Endothelial cell of umbilical vein (primary cell): ENCODE data around the gene DEPDC1. TPM values are rescaled to one million over a fixed set of nuclear protein-coding genes. Genes with fewer than 3 reads are reported as not detected.

Experiments used
- BruUV-seq: library from RNA; stranded (reverse); fragments of 400-500 nt; replicated peaks from 2 replicates; lab custom pipeline; 2021; lab: Mats Ljungman, UMichigan
- CTCF ChIA-PET: fragments of 300-600, 350-600 bp; sonication (Branson Sonifier 250); formaldehyde crosslinking; loops from one replicate; lab custom pipeline; 2021; ENCODE audit warnings: antibody characterized with exemption, inconsistent platforms; lab: Charles Lee
- POLR2A ChIA-PET: fragments of 300-600, 350-600 bp; sonication (Branson Sonifier 250); formaldehyde crosslinking; loops from one replicate; lab custom pipeline; 2021; ENCODE audit warnings: antibody characterized with exemption, inconsistent platforms; lab: Charles Lee
- DNase-seq: peaks from one replicate; pipeline ENCODE4 v3.0.0-alpha.2; 2011; ENCODE audit warnings: low read depth, low spot score
- FAIRE-seq: peaks from 2 replicates; lab custom pipeline; 2011; peaks lifted over from hg19 to GRCh38; lab: Jason Lieb, UNC
- H2AFZ ChIP-seq: 2 replicates; pipeline ENCODE4 v1.6.0; 2012; ENCODE audit warnings: low read depth, low read length, control low read depth, inconsistent platforms
- H3K27ac ChIP-seq: 2 replicates; pipeline ENCODE4 v1.5.1; 2011; ENCODE audit warnings: low read depth, mild to moderate bottlenecking, control low read depth, low read length, moderate library complexity; ENCODE audit not compliant: insufficient read depth
- H3K27me3 ChIP-seq, 2 experiments: 2 replicates each; pipeline versions ENCODE4 v1.6.0 to v1.6.1; 2011; ENCODE audit warnings: low read length in 2 of 2, mixed read lengths in 1 of 2; ENCODE audit not compliant: control insufficient read depth in 2 of 2, insufficient read depth in 2 of 2
- H3K36me3 ChIP-seq, 2 experiments: 2 replicates in 1 of 2; 3 replicates in 1 of 2; pipeline ENCODE4 v1.5.1; 2011; ENCODE audit warnings: low read length in 2 of 2, mild to moderate bottlenecking in 1 of 2, moderate library complexity in 1 of 2; ENCODE audit not compliant: control insufficient read depth in 2 of 2, insufficient read depth in 2 of 2; ENCODE audit errors: extremely low read depth in 1 of 2
- H3K4me1 ChIP-seq: 3 replicates; pipeline ENCODE4 v1.5.1; 2011; ENCODE audit warnings: mild to moderate bottlenecking, low read length; ENCODE audit not compliant: control insufficient read depth, insufficient read depth; ENCODE audit errors: extremely low read depth
- H3K4me2 ChIP-seq: 2 replicates; pipeline ENCODE4 v1.6.1; 2011; ENCODE audit warnings: low read length, control low read depth, mixed read lengths; ENCODE audit not compliant: insufficient read depth
- H3K4me3 ChIP-seq, 3 experiments: fragments of 200-600 bp in 1 of 3; sonication (generic), shearing (Covaris generic) in 1 of 3; replicated peaks in 1 of 3; 2 replicates each; pipeline ENCODE4 v1.5.1; 2011 to 2016; ENCODE audit warnings: control low read depth in 3 of 3, low read length in 3 of 3, mild to moderate bottlenecking in 2 of 3, inconsistent platforms in 1 of 3, low read depth in 1 of 3, moderate library complexity in 1 of 3; ENCODE audit not compliant: insufficient read depth in 1 of 3
- H3K79me2 ChIP-seq: 2 replicates; pipeline ENCODE4 v1.6.0; 2012; ENCODE audit warnings: low read length, inconsistent platforms; ENCODE audit not compliant: control insufficient read depth, insufficient read depth
- H3K9ac ChIP-seq: replicated peaks from 2 replicates; pipeline ENCODE3; 2011; ENCODE audit warnings: low read length, control low read depth; ENCODE audit not compliant: insufficient read depth; ENCODE audit errors: extremely low read depth
- H3K9me1 ChIP-seq: replicated peaks from 3 replicates; pipeline ENCODE4 v1.6.0; 2011; ENCODE audit warnings: mild to moderate bottlenecking, low read length; ENCODE audit not compliant: control insufficient read depth, insufficient read depth; ENCODE audit errors: extremely low read depth
- H3K9me3 ChIP-seq: replicated peaks from 2 replicates; pipeline ENCODE4 v1.5.1; 2012; ENCODE audit warnings: low read length, inconsistent platforms; ENCODE audit not compliant: control insufficient read depth, insufficient read depth
- H4K20me1 ChIP-seq: replicated peaks from 2 replicates; pipeline ENCODE3; 2011; ENCODE audit warnings: mild to moderate bottlenecking, low read length; ENCODE audit not compliant: control insufficient read depth, insufficient read depth; ENCODE audit errors: extremely low read depth
- EZH2 ChIP-seq: IDR thresholded peaks from 2 replicates; pipeline ENCODE4 v1.6.1; 2012; ENCODE audit warnings: borderline replicate concordance, low read depth, mild to moderate bottlenecking, moderate library complexity, low read length, inconsistent platforms; ENCODE audit not compliant: severe bottlenecking
- FOS ChIP-seq: IDR thresholded peaks from 2 replicates; pipeline ENCODE4 v1.6.1; 2011; ENCODE audit warnings: mild to moderate bottlenecking, low read length, moderate library complexity, borderline replicate concordance; ENCODE audit not compliant: insufficient read depth
- GATA2 ChIP-seq: IDR thresholded peaks from 2 replicates; pipeline ENCODE4 v1.7.0; 2011; ENCODE audit warnings: low read depth, mild to moderate bottlenecking, moderate library complexity, mixed read lengths, low read length; ENCODE audit not compliant: insufficient read length, insufficient read depth
- JUN ChIP-seq: IDR thresholded peaks from 2 replicates; pipeline ENCODE4 v1.6.1; 2011; ENCODE audit warnings: borderline replicate concordance, low read depth; ENCODE audit not compliant: insufficient read length, insufficient read depth
- MYC ChIP-seq: IDR thresholded peaks from one replicate; pipeline ENCODE4 v1.6.1; 2011; ENCODE audit warnings: mild to moderate bottlenecking, low read depth, low read length
- POLR2A ChIP-seq: IDR thresholded peaks from 2 replicates; pipeline ENCODE4 v1.6.1; 2012; ENCODE audit warnings: low read depth, mild to moderate bottlenecking, control low read depth, low read length
- POLR2AphosphoS5 ChIP-seq: IDR thresholded peaks from 2 replicates; pipeline ENCODE4 v1.6.1; 2012; ENCODE audit warnings: low read depth, mild to moderate bottlenecking, control low read depth, low read length, moderate library complexity; ENCODE audit not compliant: insufficient read depth
- dilution Hi-C: fragments of 300-500 bp; cut with MboI; formaldehyde crosslinking; loops from one replicate; pipeline ENCODE4 v1.15.0; 2019; ENCODE audit warnings: low sequenced_read_pairs; ENCODE audit not compliant: extremely low pct_ligation_motif_present
- intact Hi-C: fragments of 100-400 bp; cut with micrococcal nuclease; formaldehyde crosslinking; loops from one replicate; pipeline ENCODE4 v1.10.0; 2022
- polyA plus RNA-seq, 4 experiments: library from polyadenylated mRNA; depleted of rRNA in 3 of 4; stranded (reverse) in 3 of 4; unstranded in 1 of 4; fragments of >200 nt; gene quantifications; 2 replicates each; pipeline versions ENCODE4 v1.2.1 to v1.2.3, GENCODE V29; 2011 to 2012; ENCODE audit warnings: missing spikeins in 1 of 4
- total RNA-seq: library from RNA; stranded (reverse); gene quantifications from 2 replicates; pipeline ENCODE4 v1.2.3, GENCODE V29; 2021
- TF ChIP-seq, protein P1 (sequence below): IDR thresholded peaks from 2 replicates; pipeline ENCODE4 v1.6.1; 2011; ENCODE audit not compliant: insufficient read depth, insufficient read length
- TF ChIP-seq, protein P2 (sequence below), 2 donors: IDR thresholded peaks; 1 replicate in 1 of 2; 2 replicates in 1 of 2; pipeline ENCODE4 v1.5.1; 2011; ENCODE audit warnings: low read length in 2 of 2, mild to moderate bottlenecking in 2 of 2, moderate library complexity in 2 of 2, control low read depth in 1 of 2, inconsistent platforms in 1 of 2, low read depth in 1 of 2; ENCODE audit not compliant: insufficient read depth in 1 of 2; ENCODE audit errors: extremely low read depth in 1 of 2

DEPDC1 gene
- total and polyA plus RNA-seq, 2 donors (not counting 3 experiments of a cell fraction or from before 2014, with no cell fraction given) = 5.5 to 30.4 TPM

DNA sequence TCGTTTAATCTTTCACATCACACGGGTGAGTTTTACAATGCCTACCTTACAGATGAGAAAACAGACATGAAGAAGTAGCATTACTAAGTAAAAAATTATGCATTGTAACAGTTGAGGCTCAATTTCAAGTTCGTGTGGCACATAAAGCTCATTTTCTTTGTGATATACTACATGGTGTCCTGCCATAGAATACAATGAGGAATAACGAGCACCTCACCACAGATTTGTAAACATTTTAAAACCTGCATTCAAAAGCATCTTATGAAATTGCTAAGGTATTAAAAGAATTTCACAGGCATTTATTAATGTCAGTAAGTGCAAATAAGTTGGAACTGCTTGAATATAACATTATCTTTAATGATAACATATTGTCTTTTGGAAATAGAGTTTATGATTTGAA lies 47.8 kb upstream of the DEPDC1 start:
- no TSS peak for BruUV-seq
- dilution Hi-C loops = no loop called here

More for the DNA sequence above, 47.8 kb upstream of the DEPDC1 start:
- H3K79me2 ChIP-seq = no peaks in the 10 kb centered on the region
- peaks cover 4% of the 10 kb centered on the region for H3K4me1 ChIP-seq
- no peaks in the 10 kb centered on the region for H3K9me3 ChIP-seq
- FAIRE-seq (no peak), DNase-seq (no peak)
- POLR2A ChIA-PET = no interaction called here
- no peak overlapping the region for H3K4me2 ChIP-seq
- H3K27ac ChIP-seq = no peak overlapping the region
- no peaks in the 10 kb centered on the region for H4K20me1 ChIP-seq
- H3K27me3 ChIP-seq = no peaks in the 10 kb centered on the region
- no peak overlapping the region for H3K9ac ChIP-seq
- CTCF ChIA-PET = no interaction called here
- no peak overlapping the region for H2AFZ ChIP-seq
- no peaks in the 10 kb centered on the region for H3K9me1 ChIP-seq
- intact Hi-C loops = no loop called here
- TF ChIP-seq FOS (no peak), JUN (no peak), POLR2A (no peak), POLR2AphosphoS5 (no peak), GATA2 (no peak), MYC (no peak), EZH2 (no peak)
- TF ChIP-seq, protein P1, sequence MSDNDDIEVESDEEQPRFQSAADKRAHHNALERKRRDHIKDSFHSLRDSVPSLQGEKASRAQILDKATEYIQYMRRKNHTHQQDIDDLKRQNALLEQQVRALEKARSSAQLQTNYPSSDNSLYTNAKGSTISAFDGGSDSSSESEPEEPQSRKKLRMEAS = no peak
- TF ChIP-seq, protein P2, sequence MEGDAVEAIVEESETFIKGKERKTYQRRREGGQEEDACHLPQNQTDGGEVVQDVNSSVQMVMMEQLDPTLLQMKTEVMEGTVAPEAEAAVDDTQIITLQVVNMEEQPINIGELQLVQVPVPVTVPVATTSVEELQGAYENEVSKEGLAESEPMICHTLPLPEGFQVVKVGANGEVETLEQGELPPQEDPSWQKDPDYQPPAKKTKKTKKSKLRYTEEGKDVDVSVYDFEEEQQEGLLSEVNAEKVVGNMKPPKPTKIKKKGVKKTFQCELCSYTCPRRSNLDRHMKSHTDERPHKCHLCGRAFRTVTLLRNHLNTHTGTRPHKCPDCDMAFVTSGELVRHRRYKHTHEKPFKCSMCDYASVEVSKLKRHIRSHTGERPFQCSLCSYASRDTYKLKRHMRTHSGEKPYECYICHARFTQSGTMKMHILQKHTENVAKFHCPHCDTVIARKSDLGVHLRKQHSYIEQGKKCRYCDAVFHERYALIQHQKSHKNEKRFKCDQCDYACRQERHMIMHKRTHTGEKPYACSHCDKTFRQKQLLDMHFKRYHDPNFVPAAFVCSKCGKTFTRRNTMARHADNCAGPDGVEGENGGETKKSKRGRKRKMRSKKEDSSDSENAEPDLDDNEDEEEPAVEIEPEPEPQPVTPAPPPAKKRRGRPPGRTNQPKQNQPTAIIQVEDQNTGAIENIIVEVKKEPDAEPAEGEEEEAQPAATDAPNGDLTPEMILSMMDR (IDR thresholded peaks at IDR 0.05; ENCODE audit: extremely low read depth in 1 of 2, insufficient read depth in 1 of 2, low read depth in 1 of 2, low read length in 2 of 2) = no peak
- H3K36me3 ChIP-seq = no peaks in the 10 kb centered on the region
- no peak overlapping the region for H3K4me3 ChIP-seq
